GM19025 (cell line): ENCODE measurements around the gene ADARB1.

Experiments used
- ATAC-seq: cut with Tn5 transposase; IDR thresholded peaks from one replicate; pipeline ENCODE4 v1.9.1; 2021; ENCODE audit warnings: mild to moderate bottlenecking, low read depth, moderate library complexity; ENCODE audit not compliant: unreplicated experiment

ADARB1 gene

DNA sequence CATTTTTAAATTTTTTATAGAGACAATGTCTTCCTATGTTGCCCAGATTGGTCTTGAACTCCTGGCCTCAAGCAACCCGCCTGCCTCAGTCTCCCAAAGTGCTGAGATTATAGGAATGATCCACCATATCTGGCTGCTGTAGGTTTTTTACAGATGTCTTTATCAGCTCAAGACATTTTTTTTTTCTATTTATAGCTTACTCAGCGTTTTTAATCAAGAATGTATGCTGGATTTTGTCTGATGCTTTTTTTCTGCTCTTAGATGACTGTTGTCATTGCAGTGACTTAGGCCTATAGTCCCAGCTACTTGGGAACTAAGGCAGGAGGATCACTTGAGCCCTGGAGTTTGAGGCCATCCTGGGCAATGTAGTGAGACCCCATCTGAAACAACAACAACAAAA lies 140.8 kb downstream of the ADARB1 start:
- no peak for ATAC-seq

DNA sequence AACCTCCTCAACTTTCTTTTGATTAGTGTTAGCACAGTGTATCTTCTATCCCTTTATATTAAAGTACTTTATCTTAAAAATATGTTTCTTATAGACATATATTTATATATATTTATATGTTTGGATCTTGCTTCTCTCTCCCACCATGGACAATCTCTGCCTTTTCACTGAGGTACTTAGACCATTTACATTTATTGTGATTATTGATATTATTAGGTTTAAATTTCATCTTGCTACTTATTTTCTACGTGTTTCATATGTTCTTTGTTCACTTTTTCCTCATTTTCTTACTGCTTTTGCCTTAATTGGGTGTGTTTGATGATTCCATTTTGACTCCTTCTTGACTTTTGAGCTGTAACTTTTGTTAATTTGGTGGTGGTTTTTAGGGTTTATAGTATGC lies 142.6 kb downstream of the ADARB1 start:
- ATAC-seq, result no peak

DNA sequence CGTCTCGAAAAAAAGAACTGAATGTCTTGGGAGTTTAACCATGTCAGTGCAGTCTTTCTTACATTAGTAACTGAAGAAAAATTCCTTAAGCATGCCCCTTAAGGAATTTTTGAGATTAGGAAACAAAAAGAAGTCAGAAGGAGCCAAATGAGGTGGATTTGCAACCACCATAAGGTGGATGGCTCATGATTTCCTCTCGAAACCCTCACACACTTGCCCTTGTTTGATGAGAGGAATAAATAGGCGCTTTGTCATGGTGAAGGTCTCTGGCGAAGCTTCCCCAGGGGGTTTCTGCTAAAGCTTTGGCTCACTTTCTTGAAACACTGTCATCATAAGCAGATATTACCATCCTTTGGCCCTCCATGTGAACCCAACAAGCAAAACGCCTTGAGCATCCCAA lies 145.1 kb downstream of the ADARB1 start:
- no peak for ATAC-seq

DNA sequence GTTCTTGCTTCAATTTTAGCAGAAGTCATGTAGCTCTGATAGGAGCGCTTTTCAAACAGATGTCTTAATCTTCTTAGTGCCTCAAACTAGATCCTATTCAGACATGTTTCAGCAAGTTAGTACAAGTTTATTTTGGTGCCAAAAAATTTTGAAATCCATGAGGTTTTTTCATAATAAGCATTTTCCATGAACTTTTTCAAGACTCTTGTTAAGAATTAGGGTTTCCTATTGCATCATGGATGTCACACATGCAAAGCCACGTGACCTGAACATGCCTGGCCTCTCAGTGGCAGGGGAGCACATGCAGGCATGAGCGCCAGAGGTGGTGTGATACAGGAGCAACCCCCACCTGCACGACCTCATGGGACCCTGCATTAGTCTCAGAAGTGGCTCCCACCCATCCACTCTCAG lies 145.7 kb downstream of the ADARB1 start:
- no peak for ATAC-seq

DNA sequence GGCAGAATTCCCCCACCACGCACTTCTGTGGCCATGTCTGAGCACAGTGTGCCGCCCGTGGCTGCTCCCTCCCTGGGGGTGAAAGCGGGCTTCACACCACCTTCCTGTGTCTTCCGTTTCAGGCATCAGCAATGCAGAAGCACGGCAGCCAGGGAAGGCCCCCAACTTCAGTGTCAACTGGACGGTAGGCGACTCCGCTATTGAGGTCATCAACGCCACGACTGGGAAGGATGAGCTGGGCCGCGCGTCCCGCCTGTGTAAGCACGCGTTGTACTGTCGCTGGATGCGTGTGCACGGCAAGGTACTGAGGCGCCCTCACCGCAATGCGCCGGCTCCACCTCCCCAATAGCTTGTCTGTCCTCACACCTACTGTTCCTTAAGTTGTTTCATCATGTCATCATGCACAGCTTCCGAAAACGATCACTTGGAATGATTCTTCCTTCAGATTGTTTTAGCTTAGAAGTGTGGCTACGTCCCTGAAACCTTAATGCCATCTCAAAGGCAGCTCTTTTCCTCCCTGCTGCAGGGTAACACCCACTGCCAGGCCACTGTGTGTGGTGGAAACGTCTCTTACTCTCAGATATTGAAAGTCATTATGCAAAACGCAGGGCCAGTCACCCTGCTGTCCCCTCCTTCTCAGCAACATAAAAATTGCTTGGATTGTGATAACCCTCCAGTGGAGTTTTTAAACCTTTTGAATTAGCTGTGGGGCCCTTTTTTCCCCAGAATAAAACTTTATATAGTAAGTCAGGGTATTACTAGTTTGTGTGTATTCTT lies 146.5 kb downstream of the ADARB1 start:
- ATAC-seq, result no peak

DNA sequence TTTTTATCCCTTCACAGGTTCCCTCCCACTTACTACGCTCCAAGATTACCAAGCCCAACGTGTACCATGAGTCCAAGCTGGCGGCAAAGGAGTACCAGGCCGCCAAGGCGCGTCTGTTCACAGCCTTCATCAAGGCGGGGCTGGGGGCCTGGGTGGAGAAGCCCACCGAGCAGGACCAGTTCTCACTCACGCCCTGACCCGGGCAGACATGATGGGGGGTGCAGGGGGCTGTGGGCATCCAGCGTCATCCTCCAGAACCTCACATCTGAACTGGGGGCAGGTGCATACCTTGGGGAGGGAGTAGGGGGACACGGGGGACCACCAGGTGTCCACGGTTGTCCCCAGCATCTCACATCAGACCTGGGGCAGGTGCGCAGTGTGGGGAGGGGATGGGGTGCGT lies 147.6 kb downstream of the ADARB1 start:
- no peak for ATAC-seq

DNA sequence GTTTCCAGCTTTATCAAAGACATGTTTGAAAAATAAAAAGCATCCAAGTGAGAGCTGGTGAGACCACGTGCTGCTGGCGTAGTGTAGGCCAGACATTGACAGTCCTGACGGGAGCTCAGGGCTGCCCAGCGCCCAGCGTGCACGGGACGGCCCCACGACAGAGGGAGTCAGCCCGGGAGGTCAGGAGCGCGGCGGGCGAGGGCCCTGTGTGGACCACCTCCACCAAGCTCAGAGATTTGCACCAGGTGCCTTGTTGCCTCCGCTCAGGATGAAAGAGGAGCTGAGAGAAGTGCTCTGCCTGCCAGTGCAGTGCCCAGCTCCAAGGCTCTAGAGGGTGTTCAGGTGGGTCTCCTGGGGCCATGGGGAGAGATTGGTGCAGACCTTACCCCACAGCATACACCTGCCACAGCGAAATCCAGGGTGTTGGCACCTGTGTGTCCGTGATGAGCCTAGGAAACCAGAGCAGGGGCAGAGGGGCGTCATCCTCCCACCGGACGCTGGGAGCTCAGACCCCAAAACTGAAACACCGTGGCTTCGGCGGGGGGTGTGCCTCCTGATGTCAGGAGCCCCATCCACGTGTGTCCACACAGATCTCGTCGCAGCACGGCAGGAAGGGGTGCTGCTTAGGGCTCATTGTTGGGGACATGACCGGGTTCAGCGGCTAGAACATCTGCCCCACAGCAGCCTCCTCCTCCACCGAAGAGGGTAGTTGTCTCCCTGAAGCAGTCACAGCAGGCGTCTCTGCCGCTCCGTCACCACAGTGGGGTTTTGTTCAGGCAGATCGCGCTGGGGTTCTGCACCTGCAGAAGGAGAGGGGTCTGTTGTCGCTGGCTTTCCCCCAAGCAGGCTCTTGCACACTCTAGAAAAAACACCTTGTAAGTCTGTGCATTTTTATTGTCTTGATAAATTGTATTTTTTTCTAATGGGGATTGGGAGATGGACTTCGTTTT lies 149.1 kb downstream of the ADARB1 start:
- ATAC-seq, result no peak

DNA sequence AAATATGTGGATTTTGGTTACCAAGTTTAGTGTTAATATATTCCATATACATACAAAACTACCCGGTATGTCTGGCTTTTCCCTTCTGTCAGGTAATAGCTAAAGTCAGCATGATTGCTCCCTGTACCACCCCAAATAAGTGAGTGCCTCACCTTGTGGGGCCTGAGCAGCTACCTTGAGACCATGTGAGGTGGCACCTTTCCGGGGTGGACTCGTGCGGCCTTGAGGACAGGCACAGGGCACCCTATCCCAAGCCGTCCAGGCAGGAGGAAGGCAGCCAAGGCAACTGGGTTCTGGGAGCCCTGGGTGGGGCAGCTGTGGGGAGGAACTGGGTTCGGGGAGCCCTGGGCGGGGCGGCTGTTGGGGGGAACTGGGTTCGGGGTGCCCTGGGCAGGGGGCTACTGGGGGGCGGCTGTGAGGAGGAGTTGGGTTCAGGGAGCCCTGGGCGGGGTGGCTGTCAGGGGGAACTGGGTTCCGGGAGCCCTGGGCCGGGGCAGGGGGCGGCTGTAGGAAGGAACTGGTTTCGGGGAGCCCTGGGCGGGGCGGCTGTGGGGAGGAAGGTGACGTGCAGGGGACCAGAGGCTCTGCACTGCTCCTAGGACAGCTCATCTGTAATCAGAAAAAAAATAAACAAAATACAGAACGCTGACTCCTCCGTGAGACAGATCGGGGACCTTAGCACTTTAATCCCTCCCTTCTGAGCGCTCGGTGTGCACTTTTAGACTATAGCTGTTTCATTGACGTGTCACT lies 150.0 kb downstream of the ADARB1 start:
- no peak for ATAC-seq

DNA sequence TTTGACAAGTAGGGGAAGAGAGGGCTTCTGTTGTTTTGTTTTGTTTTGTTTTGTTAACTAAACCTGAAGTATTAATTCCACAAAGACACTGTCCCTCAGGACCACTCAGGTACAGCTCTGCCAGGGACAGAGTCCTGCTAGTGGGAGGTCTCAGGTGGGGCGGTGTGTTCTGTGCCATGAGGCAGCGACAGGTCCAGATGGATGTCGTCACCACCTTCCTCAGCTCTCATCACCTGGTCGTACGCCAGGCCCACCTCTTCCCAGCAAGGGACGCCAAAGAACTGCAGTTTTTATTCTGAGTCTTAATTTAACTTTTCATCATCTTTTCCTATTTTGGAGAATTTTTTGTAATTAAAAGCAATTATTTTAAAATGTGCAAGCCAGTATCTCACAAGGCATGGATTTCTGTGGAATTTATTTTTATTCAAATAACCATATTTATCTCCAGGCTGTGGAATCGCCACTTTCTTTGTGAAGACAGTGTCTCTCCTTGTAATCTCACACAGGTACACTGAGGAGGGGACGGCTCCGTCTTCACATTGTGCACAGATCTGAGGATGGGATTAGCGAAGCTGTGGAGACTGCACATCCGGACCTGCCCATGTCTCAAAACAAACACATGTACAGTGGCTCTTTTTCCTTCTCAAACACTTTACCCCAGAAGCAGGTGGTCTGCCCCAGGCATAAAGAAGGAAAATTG lies 150.8 kb downstream of the ADARB1 start:
- ATAC-seq, result no peak

DNA sequence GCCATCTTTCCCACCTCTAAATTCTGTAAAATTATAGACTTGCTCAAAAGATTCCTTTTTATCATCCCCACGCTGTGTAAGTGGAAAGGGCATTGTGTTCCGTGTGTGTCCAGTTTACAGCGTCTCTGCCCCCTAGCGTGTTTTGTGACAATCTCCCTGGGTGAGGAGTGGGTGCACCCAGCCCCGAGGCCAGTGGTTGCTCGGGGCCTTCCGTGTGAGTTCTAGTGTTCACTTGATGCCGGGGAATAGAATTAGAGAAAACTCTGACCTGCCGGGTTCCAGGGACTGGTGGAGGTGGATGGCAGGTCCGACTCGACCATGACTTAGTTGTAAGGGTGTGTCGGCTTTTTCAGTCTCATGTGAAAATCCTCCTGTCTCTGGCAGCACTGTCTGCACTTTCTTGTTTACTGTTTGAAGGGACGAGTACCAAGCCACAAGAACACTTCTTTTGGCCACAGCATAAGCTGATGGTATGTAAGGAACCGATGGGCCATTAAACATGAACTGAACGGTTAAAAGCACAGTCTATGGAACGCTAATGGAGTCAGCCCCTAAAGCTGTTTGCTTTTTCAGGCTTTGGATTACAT lies 151.5 kb downstream of the ADARB1 start:
- ATAC-seq, result no peak

DNA sequence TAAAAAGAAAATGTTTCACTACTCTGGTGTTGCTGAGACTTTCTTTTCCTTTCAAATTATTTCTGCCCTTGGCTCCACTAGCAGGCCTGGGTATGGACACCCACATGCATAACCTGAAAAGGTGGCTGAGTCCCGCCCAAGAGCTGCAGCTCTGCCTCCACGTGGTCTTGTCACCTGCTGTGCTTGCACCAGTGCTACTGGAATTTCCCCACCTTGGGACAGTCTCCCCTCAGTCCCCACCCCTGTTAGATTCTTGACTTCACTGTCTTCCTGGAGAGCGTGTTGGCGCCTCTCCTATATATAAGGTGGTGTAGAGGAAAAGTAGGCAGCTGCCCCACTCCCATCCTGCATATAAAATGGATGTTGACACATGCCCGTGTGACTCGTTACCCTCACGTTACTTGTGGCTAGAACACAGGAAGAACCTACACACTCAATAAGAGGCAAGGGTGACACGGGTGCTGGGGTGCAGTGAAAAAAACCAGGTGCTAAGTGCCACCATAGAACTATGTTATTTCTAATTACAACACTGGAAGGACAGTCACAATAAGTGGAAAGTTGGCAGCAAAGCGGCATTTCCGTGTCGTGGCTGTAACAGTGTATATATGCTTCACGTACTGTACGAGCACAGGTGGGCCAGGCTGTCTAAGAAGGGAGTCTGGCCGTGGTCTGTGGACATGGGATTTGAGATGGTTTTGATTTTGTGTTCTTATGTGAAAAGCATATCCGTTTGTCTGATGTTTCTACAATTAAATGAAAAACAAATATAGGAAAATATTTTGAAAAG lies 152.4 kb downstream of the ADARB1 start:
- no peak for ATAC-seq

DNA sequence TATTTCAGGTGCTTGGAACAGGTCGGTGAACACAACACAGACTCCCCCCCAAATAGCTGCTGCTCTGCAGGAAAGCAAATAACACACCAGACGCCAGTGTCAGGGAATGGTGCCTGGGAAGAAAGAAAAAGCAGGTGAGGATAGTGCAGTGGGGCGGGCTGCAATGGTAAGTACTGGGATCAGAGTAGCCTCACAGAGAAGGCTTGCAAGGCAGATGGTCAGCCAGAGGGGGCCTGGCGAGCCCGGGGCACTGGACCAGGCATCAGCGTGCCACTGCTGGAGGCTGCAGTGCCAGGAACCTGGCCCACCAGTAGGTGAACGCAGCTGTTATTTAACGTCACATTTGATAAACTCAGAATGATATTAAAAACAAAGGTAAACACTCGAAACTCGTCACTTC lies 153.4 kb downstream of the ADARB1 start:
- ATAC-seq, result no peak

DNA sequence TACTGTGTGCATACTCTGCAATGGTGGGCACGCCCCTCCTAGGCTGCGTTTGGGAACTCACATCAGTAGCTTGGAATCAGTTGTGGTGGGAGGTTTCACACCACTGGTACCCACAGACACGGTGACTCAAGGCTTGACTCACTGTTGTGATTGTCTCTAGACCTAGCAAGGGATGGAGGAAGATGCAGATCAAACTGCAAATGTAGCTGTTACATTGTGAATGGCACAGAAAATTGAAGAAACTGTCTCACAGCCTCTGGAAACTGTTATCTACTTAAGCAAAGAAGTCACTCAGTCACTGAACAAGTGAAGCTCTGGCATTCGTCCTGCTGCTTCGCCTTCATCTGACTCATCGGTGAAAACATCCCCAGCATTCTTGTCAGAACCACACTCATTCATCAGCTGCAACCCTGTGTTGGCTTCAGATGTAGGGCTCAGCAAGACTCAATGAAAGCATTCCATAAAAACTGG lies 153.8 kb downstream of the ADARB1 start:
- ATAC-seq, result no peak

DNA sequence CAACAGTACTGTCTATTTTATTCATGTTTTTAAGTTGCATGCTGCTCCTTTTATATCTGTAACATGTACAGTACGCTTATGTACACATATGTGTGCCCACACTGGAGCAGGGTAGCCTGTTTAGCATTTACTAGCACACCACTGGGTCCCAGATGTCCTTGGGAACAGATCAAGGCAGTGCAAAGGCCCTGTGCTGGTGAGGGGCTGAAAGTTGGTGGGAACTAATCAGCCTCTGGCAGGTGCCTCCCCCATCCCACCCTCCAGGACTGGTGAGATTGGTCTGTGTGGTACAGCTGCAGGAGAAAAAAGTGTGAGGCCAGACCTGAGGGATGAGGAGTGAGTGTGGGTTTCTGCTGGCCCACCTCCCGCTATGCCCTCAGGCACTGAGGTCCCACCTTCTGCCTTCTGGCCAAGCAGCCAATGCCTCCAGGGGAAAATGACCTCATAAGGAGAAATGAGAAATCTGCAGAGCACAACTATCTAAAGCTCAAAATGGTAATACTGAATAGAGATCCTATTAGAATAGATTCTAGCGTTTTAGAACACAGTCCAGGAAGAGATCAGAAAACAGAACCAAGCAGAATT lies 154.4 kb downstream of the ADARB1 start:
- ATAC-seq, result no peak

DNA sequence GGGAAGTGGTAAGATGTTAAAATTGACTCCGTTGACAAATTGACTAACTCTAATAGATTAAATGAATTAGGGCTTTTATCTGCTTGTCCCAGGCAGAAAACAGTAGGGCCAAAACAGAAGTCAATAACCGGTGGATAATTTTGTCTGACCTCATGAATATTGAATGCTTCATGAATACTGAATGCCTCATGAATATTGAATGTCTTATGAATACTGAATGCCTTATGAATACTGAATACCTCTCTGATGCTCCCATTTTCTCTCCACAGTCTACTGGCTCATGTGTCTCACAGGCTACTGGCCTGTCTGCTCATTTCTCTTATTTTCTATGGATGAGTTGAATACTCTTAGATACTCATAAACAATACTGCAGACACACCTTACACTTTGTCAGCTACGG lies 157.3 kb downstream of the ADARB1 start:
- ATAC-seq, result no peak

DNA sequence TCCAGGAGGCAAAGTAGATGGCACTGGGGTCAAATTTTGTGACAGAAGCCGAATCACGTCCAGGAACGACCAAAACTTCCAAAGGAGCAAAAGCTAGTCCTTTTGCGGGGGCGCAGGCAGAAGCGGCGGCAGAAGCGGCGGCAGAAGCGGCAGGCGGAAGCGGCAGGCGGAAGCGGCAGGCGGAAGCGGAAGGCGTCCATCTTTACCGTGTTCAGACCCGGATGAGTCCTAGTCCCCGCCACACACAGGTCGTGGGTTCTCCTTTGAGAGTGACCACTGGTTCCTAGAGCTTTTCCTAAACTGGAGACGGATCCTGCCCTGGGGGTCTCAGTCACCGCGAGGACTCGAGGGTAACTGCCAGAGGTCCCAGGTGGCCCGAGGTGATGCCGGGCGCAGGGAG lies 159.7 kb downstream of the ADARB1 start:
- no peak for ATAC-seq

DNA sequence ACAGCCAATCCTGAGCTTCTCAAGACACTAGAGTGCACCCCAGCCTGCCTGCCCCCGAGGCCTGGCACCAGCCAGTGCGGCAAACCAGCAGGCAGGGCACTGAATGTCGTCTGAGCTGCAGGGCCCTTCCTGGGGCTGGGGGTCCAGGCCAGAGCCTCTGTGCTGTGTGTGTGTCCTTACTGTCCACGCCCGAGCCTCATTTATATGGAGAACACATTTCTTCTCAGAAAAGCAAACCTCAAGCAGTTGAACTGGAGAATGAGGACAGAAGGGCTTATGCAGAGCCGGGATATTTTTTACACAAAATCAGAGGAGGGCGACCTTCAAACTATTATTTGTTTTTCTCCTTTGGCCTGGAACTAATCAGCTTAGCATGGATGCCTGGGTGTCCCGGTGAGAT lies 160.6 kb downstream of the ADARB1 start:
- ATAC-seq, result no peak

DNA sequence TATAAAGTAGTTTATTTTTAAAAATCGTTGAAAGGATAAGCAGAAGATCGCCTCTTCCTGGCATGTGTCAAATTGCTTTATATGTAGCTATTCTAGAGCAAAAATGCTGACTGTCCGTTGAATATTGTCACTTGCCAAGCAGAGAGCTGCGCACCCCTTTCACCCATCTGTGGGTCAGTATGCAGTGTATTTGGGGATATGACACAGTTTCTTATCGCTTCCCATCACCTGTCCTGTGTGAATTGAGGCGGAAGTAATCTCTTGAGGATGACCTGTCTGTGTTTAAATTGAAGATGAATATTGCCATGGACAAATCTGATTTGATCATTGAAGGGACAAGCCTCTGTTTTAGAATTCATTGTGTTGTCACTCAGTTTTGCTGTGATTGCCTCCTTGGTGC lies 161.1 kb downstream of the ADARB1 start:
- no peak for ATAC-seq

DNA sequence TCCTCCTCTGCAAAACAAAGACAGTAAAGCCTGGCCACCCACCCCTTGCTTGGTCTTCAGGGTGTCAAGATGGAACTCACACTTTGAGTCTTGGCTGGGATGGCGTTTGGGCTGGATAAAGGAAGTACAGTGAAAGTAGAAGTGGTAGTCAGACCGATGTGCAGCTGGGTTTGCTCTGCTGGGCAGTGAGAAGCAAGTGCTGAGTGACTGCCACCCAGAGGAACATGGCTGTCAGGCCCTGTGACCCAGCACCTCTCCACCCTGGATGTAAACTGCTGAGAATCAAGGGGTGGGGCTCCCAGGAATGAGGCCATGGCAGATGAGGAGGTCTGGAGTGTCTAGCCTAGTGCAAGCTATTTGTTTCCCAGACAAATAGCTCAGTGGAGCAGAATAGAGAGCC lies 162.1 kb downstream of the ADARB1 start:
- no peak for ATAC-seq
